ENCODE results near the gene RNF175. TPM values are rescaled to one million over a fixed set of nuclear protein-coding genes. Genes with fewer than 3 reads are reported as not detected.

RNF175 gene
- total and polyA plus RNA-seq, 7 experiments from 2014 or later: 6.4 to 14.0 (median 8.9) TPM; not detected in 1

DNA sequence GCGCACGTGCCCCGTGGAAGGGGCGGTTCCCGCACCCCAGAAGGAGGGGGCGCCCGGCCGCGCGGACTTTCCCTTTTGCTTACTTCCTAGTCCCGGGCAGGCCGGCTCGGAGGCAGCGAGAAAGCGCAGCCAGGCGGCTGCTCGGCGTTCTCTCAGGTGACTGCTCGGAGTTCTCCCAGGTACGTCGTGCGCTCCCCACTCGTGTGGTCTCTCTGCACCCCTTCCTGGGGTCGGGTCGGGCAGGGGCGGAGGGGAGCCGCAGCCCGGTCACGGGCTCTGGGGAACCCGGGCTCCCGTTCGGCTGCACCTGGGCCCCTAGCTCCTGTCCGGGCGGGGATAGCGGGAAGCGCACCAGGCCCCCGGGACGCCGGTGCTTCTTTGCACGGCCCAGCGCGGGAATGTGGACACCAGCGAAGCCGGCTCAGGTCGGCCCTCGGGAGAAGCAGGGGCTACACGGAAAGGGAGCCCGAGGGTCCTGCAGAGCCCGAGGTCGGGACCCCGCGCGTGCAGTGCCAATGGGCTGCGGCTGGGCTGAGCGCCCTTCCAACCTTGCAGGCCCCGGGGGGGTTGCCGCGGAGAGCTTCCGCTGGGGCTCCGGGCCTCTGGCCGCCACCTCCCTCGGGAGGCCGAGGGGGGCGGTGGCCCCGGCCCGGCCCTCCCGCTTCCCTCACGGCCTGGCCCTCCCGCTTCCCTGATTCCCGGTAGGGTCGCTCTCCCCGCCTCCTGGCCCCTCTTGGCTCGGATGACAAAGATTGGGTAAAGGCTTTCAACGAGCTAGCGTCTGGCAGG, 75.4 kb downstream of the RNF175 start, which contains the start of gene TLR2:
Gene TLR2 (plus strand): TSS at position 99 of the 789 bp plus-strand sequence. CDS start 18,628 bp downstream, outside the sequence.
- H3K27ac ChIP-seq (ENCODE audit: low read depth, low read length): peak within 1 kb of the TSS; percentile 54
- Mint-ChIP-seq H3K4me3 (peak within 1 kb of the TSS; percentile 82 to 97 (median 90)), H3K9me3 (peaks cover 0 to 22% (median 9%) of the 10 kb centered on the region in 11 donors), H3K36me3 (peaks cover 5 to 25% (median 20%) of the 10 kb centered on the region in 5 donors), H3K27me3 (peaks cover 0 to 43% (median 13%) of the 10 kb centered on the region in 5 donors), H3K4me1 (peaks cover 9 to 22% (median 18%) of the 10 kb centered on the region in 7 donors), H3K27ac (peak within 1 kb of the TSS; percentile 1 to 83 (median 76))
- ChIA-PET CTCF (no interaction called here), POLR2A (interaction anchor here (0.6 to 1.2 kb wide), 3 partner anchors 37 to 648 kb away, joined by 3 read pairs; no protein-coding TSS in a partner anchor)
- peak; percentile 43 to 71 (median 55) for DNase-seq
- peak within 1 kb of the TSS; percentile 69 for H3K4me3 ChIP-seq (ENCODE audit: low read length)
- H3K36me3 ChIP-seq (ENCODE audit: control insufficient read depth in 2 of 3, insufficient read depth in 3 of 3, low read length in 3 of 3): peaks cover 0 to 6% (median 0%) of the 10 kb centered on the region in 3 experiments
- intact Hi-C loops (cut with micrococcal nuclease): loop anchor here (1.0 to 2.0 kb wide), 2 partner anchors 33 to 34 kb away; no protein-coding TSS in a partner anchor
- ATAC-seq: peak; percentile 94
- no peaks in the 10 kb centered on the region for H3K4me1 ChIP-seq (ENCODE audit: control insufficient read depth in 2 of 2, insufficient read depth in 2 of 2, low read length in 2 of 2)
- no peaks in the 10 kb centered on the region for H3K27me3 ChIP-seq (ENCODE audit: control insufficient read depth in 2 of 2, insufficient read depth in 2 of 2, low read length in 2 of 2)
- H3K9me3 ChIP-seq (ENCODE audit: control insufficient read depth in 2 of 3, low read length in 3 of 3): peaks cover 0 to 19% (median 0%) of the 10 kb centered on the region in 3 experiments

DNA sequence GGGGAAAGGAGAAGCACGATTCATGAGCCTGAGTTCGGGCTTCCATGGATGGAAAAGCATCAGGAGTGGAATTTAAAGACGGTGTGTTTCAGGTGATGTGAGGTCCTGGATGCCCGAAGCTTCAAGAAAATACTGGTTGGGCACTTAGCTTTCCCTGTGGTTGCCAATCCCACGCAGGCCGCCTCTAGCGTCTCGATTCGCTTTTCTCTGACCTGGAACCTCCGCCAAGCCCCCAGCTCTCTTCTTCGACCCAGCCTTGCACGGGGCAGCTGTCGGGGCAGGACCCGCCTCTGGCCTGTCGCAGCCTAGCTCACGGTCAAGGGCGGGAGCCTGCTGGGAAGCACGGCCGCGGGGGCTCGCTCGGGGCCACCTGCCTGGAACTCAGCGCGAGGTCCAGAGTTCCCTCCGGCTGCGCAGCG, 76.1 kb downstream of the RNF175 start:
- peak overlapping the region; percentile 77 to 97 (median 90) for H3K4me3 Mint-ChIP-seq
- H3K36me3 Mint-ChIP-seq: peaks cover 5 to 19% (median 15%) of the 10 kb centered on the region in 5 donors
- CTCF ChIA-PET: no interaction called here
- POLR2A ChIA-PET: interaction anchor here (1.1 to 1.2 kb wide), 2 partner anchors 36 to 66 kb away, joined by 3 read pairs; no protein-coding TSS in a partner anchor
- peaks cover 0 to 16% (median 5%) of the 10 kb centered on the region in 11 donors for H3K9me3 Mint-ChIP-seq
- no peak for ATAC-seq
- intact Hi-C loops (cut with micrococcal nuclease): loop anchor here (1.0 to 2.0 kb wide), 2 partner anchors 32 to 33 kb away; no protein-coding TSS in a partner anchor
- H3K27me3 Mint-ChIP-seq: peaks cover 0 to 46% (median 13%) of the 10 kb centered on the region in 5 donors
- H3K9me3 ChIP-seq (ENCODE audit: control insufficient read depth in 2 of 3, low read length in 3 of 3): peaks cover 0 to 14% (median 0%) of the 10 kb centered on the region in 3 experiments
- no peaks in the 10 kb centered on the region for H3K27me3 ChIP-seq (ENCODE audit: control insufficient read depth in 2 of 2, insufficient read depth in 2 of 2, low read length in 2 of 2)
- peak overlapping the region; percentile 69 for H3K4me3 ChIP-seq (ENCODE audit: low read length)
- H3K4me1 ChIP-seq (ENCODE audit: control insufficient read depth in 2 of 2, insufficient read depth in 2 of 2, low read length in 2 of 2): no peaks in the 10 kb centered on the region
- no peak for DNase-seq
- peaks cover 9 to 22% (median 18%) of the 10 kb centered on the region in 7 donors for H3K4me1 Mint-ChIP-seq
- H3K27ac ChIP-seq (ENCODE audit: low read depth, low read length): peak overlapping the region; percentile 54
- H3K27ac Mint-ChIP-seq: peak overlapping the region in 4 of 9 donors; percentile 42 to 74 (median 56)
- H3K36me3 ChIP-seq (ENCODE audit: control insufficient read depth in 2 of 3, insufficient read depth in 3 of 3, low read length in 3 of 3): peaks cover 0 to 6% (median 0%) of the 10 kb centered on the region in 3 experiments

DNA sequence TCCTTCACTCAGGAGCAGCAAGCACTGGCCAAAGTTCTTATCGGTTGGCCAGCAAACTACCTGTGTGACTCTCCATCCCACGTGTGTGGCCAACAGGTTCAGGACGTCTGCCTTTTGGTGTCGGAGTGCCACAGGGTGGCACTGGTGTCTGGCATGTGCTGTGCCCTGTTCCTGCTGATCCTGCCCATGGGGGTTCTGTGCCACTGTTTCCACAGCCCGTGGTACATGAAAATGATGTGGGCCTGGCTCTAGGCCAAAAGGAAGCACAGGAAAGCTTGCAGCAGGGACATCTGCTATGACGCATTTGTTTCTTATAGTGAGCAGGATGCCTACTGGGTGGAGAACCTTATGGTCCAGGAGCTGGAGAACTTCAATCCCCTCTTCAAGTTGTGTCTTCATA, 80.3 kb downstream of the RNF175 start:
- Mint-ChIP-seq H3K27me3 (peaks cover 0 to 47% (median 21%) of the 10 kb centered on the region in 5 donors), H3K27ac (no peak overlapping the region), H3K4me3 (no peak overlapping the region), H3K9me3 (peaks cover 0 to 26% (median 18%) of the 10 kb centered on the region in 11 donors), H3K4me1 (peaks cover 0 to 9% (median 8%) of the 10 kb centered on the region in 7 donors), H3K36me3 (peaks cover 0 to 14% (median 7%) of the 10 kb centered on the region in 5 donors)
- POLR2A ChIA-PET: no interaction called here
- no peak for ATAC-seq
- DNase-seq: no peak
- intact Hi-C loops (cut with micrococcal nuclease): no loop called here
- Histone ChIP-seq H3K9me3 (ENCODE audit: control insufficient read depth in 2 of 3, low read length in 3 of 3) (peaks cover 0 to 12% (median 0%) of the 10 kb centered on the region in 3 experiments), H3K27me3 (ENCODE audit: control insufficient read depth in 2 of 2, insufficient read depth in 2 of 2, low read length in 2 of 2) (no peaks in the 10 kb centered on the region), H3K4me3 (ENCODE audit: low read length) (no peak overlapping the region), H3K27ac (ENCODE audit: low read depth, low read length) (no peak overlapping the region), H3K36me3 (ENCODE audit: control insufficient read depth in 2 of 3, insufficient read depth in 3 of 3, low read length in 3 of 3) (no peaks in the 10 kb centered on the region), H3K4me1 (ENCODE audit: control insufficient read depth in 2 of 2, insufficient read depth in 2 of 2, low read length in 2 of 2) (no peaks in the 10 kb centered on the region)
- CTCF ChIA-PET: no interaction called here

DNA sequence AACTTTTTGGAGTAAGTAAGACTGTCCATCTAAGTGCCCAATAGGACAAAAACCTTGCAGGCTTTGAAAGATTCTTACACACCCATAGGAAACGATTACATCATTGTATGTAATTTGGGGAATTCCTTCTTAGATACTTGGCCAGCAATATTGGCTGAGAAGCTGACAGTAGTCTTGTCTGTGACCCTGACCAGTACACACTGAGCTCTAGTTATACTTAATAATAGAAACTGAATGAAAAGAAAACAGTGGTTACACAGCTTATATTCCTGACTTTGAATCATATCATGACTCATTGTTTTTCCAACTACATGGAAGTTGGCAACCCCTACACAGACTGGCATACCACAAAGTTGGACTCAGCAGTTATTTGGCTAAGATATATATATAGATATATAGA, 82.8 kb downstream of the RNF175 start:
- H3K36me3 ChIP-seq (ENCODE audit: control insufficient read depth in 2 of 3, insufficient read depth in 3 of 3, low read length in 3 of 3): no peaks in the 10 kb centered on the region
- no peak overlapping the region for H3K4me3 Mint-ChIP-seq
- no peaks in the 10 kb centered on the region for H3K4me1 Mint-ChIP-seq
- H3K9me3 Mint-ChIP-seq: peaks cover 0 to 33% (median 23%) of the 10 kb centered on the region in 11 donors
- no peak overlapping the region for H3K4me3 ChIP-seq (ENCODE audit: low read length)
- CTCF ChIA-PET: no interaction called here
- no peaks in the 10 kb centered on the region for H3K4me1 ChIP-seq (ENCODE audit: control insufficient read depth in 2 of 2, insufficient read depth in 2 of 2, low read length in 2 of 2)
- peaks cover 2 to 15% (median 7%) of the 10 kb centered on the region in 5 donors for H3K36me3 Mint-ChIP-seq
- H3K27me3 Mint-ChIP-seq: peaks cover 0 to 38% (median 8%) of the 10 kb centered on the region in 5 donors
- H3K27ac ChIP-seq (ENCODE audit: low read depth, low read length): no peak overlapping the region
- intact Hi-C loops (cut with micrococcal nuclease): no loop called here
- H3K27me3 ChIP-seq (ENCODE audit: control insufficient read depth in 2 of 2, insufficient read depth in 2 of 2, low read length in 2 of 2): no peaks in the 10 kb centered on the region
- DNase-seq (no peak), ATAC-seq (peak; percentile 41)
- no peak overlapping the region for H3K27ac Mint-ChIP-seq
- peaks cover 0 to 12% (median 0%) of the 10 kb centered on the region in 3 experiments for H3K9me3 ChIP-seq (ENCODE audit: control insufficient read depth in 2 of 3, low read length in 3 of 3)
- POLR2A ChIA-PET: interaction anchor here (0.5 kb wide), 1 partner anchor 481 kb away, joined by 4 read pairs; no protein-coding TSS in a partner anchor

DNA sequence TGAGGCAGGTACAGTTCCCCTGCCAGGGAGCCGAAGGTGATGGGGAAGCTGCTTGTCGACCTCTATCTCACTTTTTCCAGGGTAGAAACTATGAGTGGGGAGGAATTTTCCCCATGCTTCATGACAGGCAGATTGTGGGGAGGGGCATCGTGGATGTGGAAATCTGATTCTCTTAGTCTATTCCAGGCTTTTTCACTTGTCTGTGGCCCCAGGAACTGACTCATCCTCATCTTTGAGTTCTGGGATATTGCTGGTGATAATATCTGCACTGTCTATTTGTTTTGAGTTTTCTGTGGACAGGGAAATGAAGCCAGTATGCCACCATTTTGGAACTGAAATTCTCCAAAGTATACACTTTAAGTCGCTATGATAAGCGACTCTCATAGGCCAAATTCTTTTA, 83.3 kb downstream of the RNF175 start:
- ChIA-PET POLR2A (interaction anchor here (0.5 kb wide), 1 partner anchor 481 kb away, joined by 4 read pairs; no protein-coding TSS in a partner anchor), CTCF (no interaction called here)
- Mint-ChIP-seq H3K27me3 (peaks cover 0 to 38% (median 6%) of the 10 kb centered on the region in 5 donors), H3K9me3 (peaks cover 0 to 33% (median 23%) of the 10 kb centered on the region in 11 donors), H3K27ac (no peak overlapping the region), H3K36me3 (peaks cover 4 to 15% (median 7%) of the 10 kb centered on the region in 5 donors), H3K4me1 (no peaks in the 10 kb centered on the region), H3K4me3 (no peak overlapping the region)
- H3K4me1 ChIP-seq (ENCODE audit: control insufficient read depth in 2 of 2, insufficient read depth in 2 of 2, low read length in 2 of 2): no peaks in the 10 kb centered on the region
- no peak overlapping the region for H3K27ac ChIP-seq (ENCODE audit: low read depth, low read length)
- ATAC-seq (no peak), DNase-seq (no peak)
- intact Hi-C loops (cut with micrococcal nuclease): no loop called here
- peaks cover 0 to 12% (median 0%) of the 10 kb centered on the region in 3 experiments for H3K9me3 ChIP-seq (ENCODE audit: control insufficient read depth in 2 of 3, low read length in 3 of 3)
- H3K27me3 ChIP-seq (ENCODE audit: control insufficient read depth in 2 of 2, insufficient read depth in 2 of 2, low read length in 2 of 2): no peaks in the 10 kb centered on the region
- H3K36me3 ChIP-seq (ENCODE audit: control insufficient read depth in 2 of 3, insufficient read depth in 3 of 3, low read length in 3 of 3): no peaks in the 10 kb centered on the region
- no peak overlapping the region for H3K4me3 ChIP-seq (ENCODE audit: low read length)

DNA sequence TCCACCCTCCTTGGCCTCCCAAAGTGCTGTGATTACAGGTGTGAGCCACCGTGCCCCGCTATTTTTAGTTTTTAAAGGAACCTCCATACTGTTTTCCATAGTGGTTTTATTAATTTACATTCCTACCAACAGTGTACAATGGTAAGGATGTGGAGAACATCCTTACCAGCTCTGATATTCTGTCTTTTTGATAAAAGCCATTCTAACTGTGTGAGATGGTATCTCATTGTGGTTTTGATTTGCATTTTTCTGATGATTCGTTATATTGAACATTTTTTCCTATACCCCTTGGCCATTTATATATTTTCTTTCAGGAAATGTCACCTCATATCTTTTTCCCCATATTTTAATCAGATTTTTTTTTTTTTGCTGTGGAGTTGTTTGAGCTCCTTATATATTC, 90.0 kb downstream of the RNF175 start:
- H3K4me1 Mint-ChIP-seq: no peaks in the 10 kb centered on the region
- H3K27ac Mint-ChIP-seq: no peak overlapping the region
- Histone ChIP-seq H3K4me3 (ENCODE audit: low read length) (no peak overlapping the region), H3K36me3 (ENCODE audit: control insufficient read depth in 2 of 3, insufficient read depth in 3 of 3, low read length in 3 of 3) (no peaks in the 10 kb centered on the region), H3K4me1 (ENCODE audit: control insufficient read depth in 2 of 2, insufficient read depth in 2 of 2, low read length in 2 of 2) (no peaks in the 10 kb centered on the region), H3K9me3 (ENCODE audit: control insufficient read depth in 2 of 3, low read length in 3 of 3) (peaks cover 0 to under 1% (median 0%) of the 10 kb centered on the region in 3 experiments), H3K27ac (ENCODE audit: low read depth, low read length) (no peak overlapping the region), H3K27me3 (ENCODE audit: control insufficient read depth in 2 of 2, insufficient read depth in 2 of 2, low read length in 2 of 2) (no peaks in the 10 kb centered on the region)
- peaks cover 0 to 45% (median 7%) of the 10 kb centered on the region in 5 donors for H3K27me3 Mint-ChIP-seq
- H3K36me3 Mint-ChIP-seq: peaks cover 0 to 8% (median 4%) of the 10 kb centered on the region in 5 donors
- intact Hi-C loops (cut with micrococcal nuclease): no loop called here
- CTCF ChIA-PET: no interaction called here
- POLR2A ChIA-PET: interaction anchor here (0.6 kb wide), 1 partner anchor 895 kb away, joined by 3 read pairs; no protein-coding TSS in a partner anchor
- peaks cover 0 to 13% (median 4%) of the 10 kb centered on the region in 11 donors for H3K9me3 Mint-ChIP-seq
- ATAC-seq: no peak
- no peak overlapping the region for H3K4me3 Mint-ChIP-seq
- no peak for DNase-seq
